GM23248 (cell line): ENCODE data around the gene CFAP299. TPM values are rescaled to one million over a fixed set of nuclear protein-coding genes. Genes with fewer than 3 reads are reported as not detected.

Experiments used
- DNase-seq: peaks from one replicate; pipeline ENCODE4 v3.0.0-alpha.2; 2015
- H2AFZ ChIP-seq: fragments of 200-600 bp; sonication (generic); 2 replicates; pipeline ENCODE4 v1.6.1; 2016; ENCODE audit warnings: antibody characterized with exemption
- H3F3A ChIP-seq: fragments of 200-600 bp; sonication (generic); 2 replicates; pipeline ENCODE4 v1.6.1; 2016; ENCODE audit warnings: mild to moderate bottlenecking, antibody characterized with exemption, mixed run types; ENCODE audit not compliant: insufficient read depth
- H3K27ac ChIP-seq: fragments of 200-600 bp; sonication (generic); 2 replicates; pipeline ENCODE4 v1.5.1; 2016; ENCODE audit warnings: mild to moderate bottlenecking
- H3K27me3 ChIP-seq: fragments of 200-600 bp; sonication (generic); replicated peaks from 2 replicates; pipeline ENCODE4 v1.6.1; 2016; ENCODE audit warnings: mild to moderate bottlenecking; ENCODE audit not compliant: insufficient read depth
- H3K36me3 ChIP-seq: fragments of 200-600 bp; sonication (generic); 2 replicates; pipeline ENCODE4 v1.6.1; 2016; ENCODE audit warnings: low read depth, mild to moderate bottlenecking
- H3K4me1 ChIP-seq: fragments of 200-600 bp; sonication (generic); 2 replicates; pipeline ENCODE4 v1.6.1; 2016; ENCODE audit warnings: mild to moderate bottlenecking; ENCODE audit not compliant: insufficient read depth
- H3K4me2 ChIP-seq: fragments of 200-600 bp; sonication (generic); one replicate; pipeline ENCODE4 v1.6.1; 2016; ENCODE audit warnings: mild to moderate bottlenecking; ENCODE audit not compliant: unreplicated experiment
- H3K4me3 ChIP-seq: fragments of 200-600 bp; sonication (generic); 2 replicates; pipeline ENCODE4 v1.5.1; 2016; ENCODE audit warnings: mild to moderate bottlenecking
- H3K79me2 ChIP-seq: fragments of 200-600 bp; sonication (generic); 2 replicates; pipeline ENCODE4 v1.6.1; 2016; ENCODE audit warnings: mild to moderate bottlenecking; ENCODE audit not compliant: insufficient read depth
- H3K9ac ChIP-seq: fragments of 200-600 bp; sonication (generic); 2 replicates; pipeline ENCODE4 v1.6.1; 2016; ENCODE audit warnings: mild to moderate bottlenecking
- H3K9me2 ChIP-seq: fragments of 200-600 bp; sonication (generic); 2 replicates; pipeline ENCODE4 v1.6.1; 2016; ENCODE audit warnings: mixed run types, mild to moderate bottlenecking, moderate library complexity; ENCODE audit not compliant: insufficient read depth
- H3K9me3 ChIP-seq: fragments of 200-600 bp; sonication (generic); one replicate; pipeline ENCODE4 v1.6.1; 2017; ENCODE audit warnings: low read depth
- H4K20me1 ChIP-seq: fragments of 200-600 bp; sonication (generic); 2 replicates; pipeline ENCODE4 v1.6.0; 2016; ENCODE audit not compliant: insufficient read depth
- EZH2 ChIP-seq: fragments of 200-600 bp; sonication (generic); IDR thresholded peaks from 2 replicates; pipeline ENCODE4 v1.6.1; 2018; ENCODE audit warnings: antibody characterized with exemption, mild to moderate bottlenecking; ENCODE audit not compliant: insufficient read depth, poor library complexity, severe bottlenecking
- EZH2phosphoT487 ChIP-seq: fragments of 200-600 bp; sonication (generic); IDR thresholded peaks from 2 replicates; pipeline ENCODE4 v1.6.1; 2018; ENCODE audit warnings: antibody characterized with exemption, moderate library complexity, mild to moderate bottlenecking, low read depth; ENCODE audit not compliant: insufficient read depth
- WGBS, 2 experiments: methylation state at CpG; one replicate each; pipeline ENCODE4 v1.1.6; 2015 to 2017; ENCODE audit warnings: low lambda C conversion rate in 2 of 2, low coverage in 1 of 2; ENCODE audit errors: missing lambda C conversion rate in 2 of 2; 5-methylcytosine and 5-hydroxymethylcytosine counted together
- in situ Hi-C: fragments of 300-500 bp; cut with MboI; formaldehyde crosslinking; loops from 2 replicates; pipeline ENCODE4 v1.15.0; 2020
- polyA plus RNA-seq: library from polyadenylated mRNA; unstranded; fragments of >200 nt; fragmentation: Nextera tagmentation; extraction: Ambion mirVana; gene quantifications from 2 replicates; pipeline ENCODE4 v1.2.1, GENCODE V29; 2016
- total RNA-seq: library from RNA; depleted of rRNA; stranded (reverse); fragments of >200 nt; shearing (Covaris generic); gene quantifications from 2 replicates; pipeline ENCODE4 v1.2.3, GENCODE V29; 2014

Gene CFAP299
- total and polyA plus RNA-seq, 2 experiments from 2014 or later = 1.0 to 1.1 TPM

DNA sequence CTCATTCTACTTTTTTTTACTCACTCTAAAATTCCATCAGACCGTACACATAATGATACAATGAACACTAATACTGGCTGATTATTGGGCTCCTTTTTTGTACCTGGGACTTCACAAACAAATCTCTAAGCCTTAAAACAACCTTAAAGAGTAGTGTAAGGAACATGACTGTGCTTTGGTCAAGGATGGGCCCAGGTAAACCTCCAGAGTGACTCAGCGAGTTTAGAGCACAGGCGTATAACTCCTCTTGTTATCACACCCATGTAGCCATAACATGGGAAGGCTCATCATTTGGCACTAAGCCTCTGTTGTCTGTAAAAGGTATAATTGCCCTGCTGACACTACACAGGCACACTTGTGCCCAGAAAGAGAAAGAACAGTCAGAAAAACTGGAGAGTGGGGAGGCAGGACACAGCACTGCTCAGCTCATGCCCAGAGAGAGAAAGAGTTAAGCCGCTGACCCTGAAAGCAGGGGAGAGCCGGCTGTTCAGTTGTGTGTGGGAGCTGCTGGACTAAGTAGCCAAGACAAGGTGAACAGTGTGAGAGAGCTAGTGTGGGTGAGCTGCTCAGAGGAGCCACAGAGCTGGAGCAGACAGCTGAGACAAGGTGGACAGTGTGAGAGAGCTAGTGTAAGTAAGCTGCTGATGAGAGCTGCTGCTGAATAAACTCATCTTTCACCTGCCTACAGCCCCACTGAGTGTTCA lies 375.4 kb downstream of the CFAP299 start:
- DNase-seq = no peak
- TF ChIP-seq EZH2phosphoT487 (no peak), EZH2 (no peak)
- H3K9me3 ChIP-seq = no peaks in the 10 kb centered on the region
- no peaks in the 10 kb centered on the region for H3K4me1 ChIP-seq
- no peak overlapping the region for H3K27ac ChIP-seq
- H3K79me2 ChIP-seq = no peaks in the 10 kb centered on the region
- no peaks in the 10 kb centered on the region for H3K36me3 ChIP-seq
- H4K20me1 ChIP-seq = no peaks in the 10 kb centered on the region
- H3K4me3 ChIP-seq = no peak overlapping the region
- no peaks in the 10 kb centered on the region for H3F3A ChIP-seq
- 55 to 60% methylated on average over 5 of the region's 5 CpGs for WGBS, 2 experiments
- no peak overlapping the region for H3K4me2 ChIP-seq
- no peak overlapping the region for H2AFZ ChIP-seq
- H3K27me3 ChIP-seq = no peaks in the 10 kb centered on the region
- in situ Hi-C loops = no loop called here
- H3K9me2 ChIP-seq = peaks cover 3% of the 10 kb centered on the region; the same call in 1 of the 2 replicates
- no peak overlapping the region for H3K9ac ChIP-seq

DNA sequence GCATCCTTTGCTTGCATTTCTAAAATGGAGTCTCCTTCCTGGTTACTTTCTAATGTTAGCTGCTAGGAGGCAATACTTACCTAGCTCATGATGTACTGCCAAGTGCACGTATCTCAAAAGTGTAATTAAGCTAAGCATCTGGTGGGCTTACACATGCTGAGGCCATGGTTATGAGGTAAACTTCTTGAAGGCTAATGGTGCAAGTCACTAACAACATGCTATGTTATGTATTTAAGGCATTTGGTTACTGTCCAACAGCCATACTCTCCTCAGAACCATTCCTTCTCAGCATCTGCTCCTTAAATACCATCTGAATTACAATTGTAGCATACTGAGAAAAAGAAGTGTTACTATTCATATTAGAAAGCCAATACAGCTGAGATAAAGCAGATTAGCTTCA lies 376.4 kb downstream of the CFAP299 start:
- Histone ChIP-seq H3K4me2 (no peak overlapping the region), H3K27ac (no peak overlapping the region), H3K9me2 (peaks cover 3% of the 10 kb centered on the region; the same call in 1 of the 2 replicates), H3K36me3 (no peaks in the 10 kb centered on the region), H3K4me3 (no peak overlapping the region), H4K20me1 (no peaks in the 10 kb centered on the region), H3K79me2 (no peaks in the 10 kb centered on the region), H3K9me3 (no peaks in the 10 kb centered on the region), H2AFZ (no peak overlapping the region), H3K27me3 (no peaks in the 10 kb centered on the region), H3F3A (no peaks in the 10 kb centered on the region), H3K9ac (no peak overlapping the region), H3K4me1 (no peaks in the 10 kb centered on the region)
- WGBS, 2 experiments = 58 to 67% methylated on average over 1 of the region's 1 CpG
- TF ChIP-seq EZH2phosphoT487 (no peak), EZH2 (no peak)
- in situ Hi-C loops = no loop called here
- DNase-seq = no peak

DNA sequence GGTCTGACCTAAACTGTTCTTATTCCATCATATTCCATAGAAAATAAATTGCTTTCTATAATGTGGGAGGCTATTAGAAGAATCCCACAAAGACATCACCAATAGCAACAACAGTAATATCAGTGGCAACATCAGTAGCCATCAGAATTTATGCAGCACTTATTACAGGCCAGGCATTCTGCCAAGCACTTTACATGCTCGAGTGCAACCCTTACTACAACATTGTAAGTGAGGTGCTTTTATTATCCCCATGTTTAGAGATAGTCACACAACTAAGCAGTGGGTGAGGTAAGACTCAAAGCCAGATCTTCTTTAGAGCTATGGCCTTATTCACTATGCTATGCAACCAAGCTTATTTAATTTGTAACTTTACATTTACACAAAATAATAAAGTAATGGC lies 377.9 kb downstream of the CFAP299 start:
- 8 to 10% methylated on average over 1 of the region's 1 CpG for WGBS, 2 experiments
- Histone ChIP-seq H3K79me2 (no peaks in the 10 kb centered on the region), H3K36me3 (no peaks in the 10 kb centered on the region), H3K9ac (no peak overlapping the region), H3K27me3 (no peaks in the 10 kb centered on the region), H3K4me3 (no peak overlapping the region), H4K20me1 (no peaks in the 10 kb centered on the region), H3F3A (no peaks in the 10 kb centered on the region), H3K9me3 (no peaks in the 10 kb centered on the region), H2AFZ (no peak overlapping the region), H3K27ac (no peak overlapping the region), H3K9me2 (peaks cover 3% of the 10 kb centered on the region; the same call in 1 of the 2 replicates), H3K4me1 (no peaks in the 10 kb centered on the region), H3K4me2 (no peak overlapping the region)
- no peak for DNase-seq
- TF ChIP-seq EZH2phosphoT487 (no peak), EZH2 (no peak)
- in situ Hi-C loops = no loop called here

DNA sequence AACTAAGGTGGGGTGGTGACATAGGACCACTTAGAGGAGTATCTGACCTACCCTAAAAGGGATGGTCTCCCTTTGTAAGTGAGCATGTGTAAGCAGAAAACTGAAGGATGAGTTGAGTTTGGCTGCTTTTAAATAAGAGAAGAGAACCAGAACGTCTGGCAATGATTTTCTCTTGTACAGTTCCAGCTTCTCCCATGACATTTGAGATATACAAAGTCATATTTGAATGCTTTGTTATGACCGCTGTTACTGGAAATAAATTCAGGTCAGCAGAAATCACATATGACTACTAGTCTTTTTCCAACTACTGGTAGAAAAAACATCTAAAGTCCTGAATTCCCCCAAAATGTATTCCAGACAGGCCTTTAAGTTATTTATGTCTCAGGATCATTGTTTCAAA lies 381.7 kb downstream of the CFAP299 start:
- no peak overlapping the region for H3K27ac ChIP-seq
- no peaks in the 10 kb centered on the region for H3K36me3 ChIP-seq
- no peak overlapping the region for H3K4me3 ChIP-seq
- no peaks in the 10 kb centered on the region for H3K79me2 ChIP-seq
- DNase-seq = no peak
- H3K9me2 ChIP-seq = peaks cover 3% of the 10 kb centered on the region; the same call in 1 of the 2 replicates
- no peak overlapping the region for H3K9ac ChIP-seq
- H3K4me2 ChIP-seq = no peak overlapping the region
- no peak overlapping the region for H2AFZ ChIP-seq
- in situ Hi-C loops = no loop called here
- TF ChIP-seq EZH2 = no peak
- no peak for TF ChIP-seq EZH2phosphoT487
- H3K4me1 ChIP-seq = no peaks in the 10 kb centered on the region
- H4K20me1 ChIP-seq = no peaks in the 10 kb centered on the region
- WGBS, 2 experiments = 31 to 37% methylated on average over 2 of the region's 2 CpGs
- H3K9me3 ChIP-seq = peaks cover 5% of the 10 kb centered on the region
- no peaks in the 10 kb centered on the region for H3F3A ChIP-seq
- no peaks in the 10 kb centered on the region for H3K27me3 ChIP-seq
